ENCODE results near the gene COMMD10. TPM values are rescaled to one million over a fixed set of nuclear protein-coding genes. Genes with fewer than 3 reads are reported as not detected.

The COMMD10 gene
- total RNA-seq, 5 donors from 2014 or later (not counting 1 experiment from before 2014, with no cell fraction given), result 25.7 to 36.9 (median 26.1) TPM

GRCh38 chr5:116209166-116209565 lies 124.3 kb downstream of the COMMD10 start:
- ChIA-PET CTCF (no interaction called here), POLR2A (no interaction called here)
- H3K36me3 ChIP-seq (ENCODE audit: control insufficient read depth in 2 of 2, extremely low read depth in 1 of 2, insufficient read depth in 1 of 2, low read length in 1 of 2), result no peaks in the 10 kb centered on the region
- Mint-ChIP-seq H3K4me3 (no peak overlapping the region), H3K36me3 (peaks cover 9% of the 10 kb centered on the region), H3K27ac (no peak overlapping the region), H3K27me3 (no peaks in the 10 kb centered on the region), H3K9me3 (no peaks in the 10 kb centered on the region), H3K4me1 (peaks cover 0 to 16% (median 0%) of the 10 kb centered on the region in 3 donors)
- H3K27ac ChIP-seq (ENCODE audit: low read length), result no peak overlapping the region
- ATAC-seq (replicated peaks in 1 of 4) (no peak), DNase-seq (no peak)
- H3K27me3 ChIP-seq (replicated peaks in 1 of 2; ENCODE audit: control insufficient read depth in 2 of 2, extremely low read depth in 1 of 2, insufficient read depth in 2 of 2, low read length in 1 of 2), result no peaks in the 10 kb centered on the region
- H3K4me1 ChIP-seq (ENCODE audit: control insufficient read depth in 1 of 2, extremely low read depth in 1 of 2, insufficient read depth in 2 of 2, low read length in 2 of 2), result no peaks in the 10 kb centered on the region
- no peaks in the 10 kb centered on the region for H3K9me3 ChIP-seq
- no peak overlapping the region for H3K4me3 ChIP-seq (ENCODE audit: control insufficient read depth in 1 of 2, extremely low read depth in 1 of 2, low read length in 1 of 2)
- WGBS (ENCODE audit: insufficient coverage), result no CpG with 5 or more reads among the region's 2 CpGs

- Histone ChIP-seq H3K27ac (ENCODE audit: low read length) (no peak overlapping the region), H3K36me3 (ENCODE audit: control insufficient read depth in 2 of 2, extremely low read depth in 1 of 2, insufficient read depth in 1 of 2, low read length in 1 of 2) (no peaks in the 10 kb centered on the region), H3K4me1 (ENCODE audit: control insufficient read depth in 1 of 2, extremely low read depth in 1 of 2, insufficient read depth in 2 of 2, low read length in 2 of 2) (no peaks in the 10 kb centered on the region), H3K4me3 (ENCODE audit: control insufficient read depth in 1 of 2, extremely low read depth in 1 of 2, low read length in 1 of 2) (no peak overlapping the region), H3K9me3 (no peaks in the 10 kb centered on the region), H3K27me3 (replicated peaks in 1 of 2; ENCODE audit: control insufficient read depth in 2 of 2, extremely low read depth in 1 of 2, insufficient read depth in 2 of 2, low read length in 1 of 2) (no peaks in the 10 kb centered on the region)
- no peak overlapping the region for H3K4me3 Mint-ChIP-seq
- H3K27ac Mint-ChIP-seq, result no peak overlapping the region
- peaks cover 0 to 16% (median 0%) of the 10 kb centered on the region in 3 donors for H3K4me1 Mint-ChIP-seq
- ATAC-seq (replicated peaks in 1 of 4) (no peak), DNase-seq (no peak)
- H3K36me3 Mint-ChIP-seq, result peaks cover 8% of the 10 kb centered on the region
- H3K9me3 Mint-ChIP-seq, result no peaks in the 10 kb centered on the region
- H3K27me3 Mint-ChIP-seq, result no peaks in the 10 kb centered on the region
- POLR2A ChIA-PET, result no interaction called here
- CTCF ChIA-PET, result interaction anchor here in 1 of 2 donors (0.5 kb wide), 1 partner anchor 38 kb away, joined by 3 read pairs; no protein-coding TSS in a partner anchor
These were observed 127.4 kb downstream of the COMMD10 start for GRCh38 chr5:116212225-116212624.

GRCh38 chr5:116216246-116216645 lies 131.4 kb downstream of the COMMD10 start:
- no peaks in the 10 kb centered on the region for H3K27me3 Mint-ChIP-seq
- Histone ChIP-seq H3K9me3 (no peaks in the 10 kb centered on the region), H3K27ac (ENCODE audit: low read length) (no peak overlapping the region), H3K36me3 (ENCODE audit: control insufficient read depth in 2 of 2, extremely low read depth in 1 of 2, insufficient read depth in 1 of 2, low read length in 1 of 2) (peaks cover 0 to 3% of the 10 kb centered on the region in 2 donors), H3K4me3 (ENCODE audit: control insufficient read depth in 1 of 2, extremely low read depth in 1 of 2, low read length in 1 of 2) (no peak overlapping the region), H3K27me3 (replicated peaks in 1 of 2; ENCODE audit: control insufficient read depth in 2 of 2, extremely low read depth in 1 of 2, insufficient read depth in 2 of 2, low read length in 1 of 2) (no peaks in the 10 kb centered on the region), H3K4me1 (ENCODE audit: control insufficient read depth in 1 of 2, extremely low read depth in 1 of 2, insufficient read depth in 2 of 2, low read length in 2 of 2) (no peaks in the 10 kb centered on the region)
- no peak overlapping the region for H3K27ac Mint-ChIP-seq
- peaks cover 22% of the 10 kb centered on the region for H3K36me3 Mint-ChIP-seq
- ChIA-PET CTCF (no interaction called here), POLR2A (no interaction called here)
- WGBS (ENCODE audit: insufficient coverage), result 100% methylated on average over 5 of the region's 5 CpGs
- no peak overlapping the region for H3K4me3 Mint-ChIP-seq
- H3K9me3 Mint-ChIP-seq, result no peaks in the 10 kb centered on the region
- DNase-seq, result no peak
- H3K4me1 Mint-ChIP-seq, result peaks cover 0 to 2% (median 0%) of the 10 kb centered on the region in 3 donors
- no peak for ATAC-seq (replicated peaks in 1 of 4)

DNA sequence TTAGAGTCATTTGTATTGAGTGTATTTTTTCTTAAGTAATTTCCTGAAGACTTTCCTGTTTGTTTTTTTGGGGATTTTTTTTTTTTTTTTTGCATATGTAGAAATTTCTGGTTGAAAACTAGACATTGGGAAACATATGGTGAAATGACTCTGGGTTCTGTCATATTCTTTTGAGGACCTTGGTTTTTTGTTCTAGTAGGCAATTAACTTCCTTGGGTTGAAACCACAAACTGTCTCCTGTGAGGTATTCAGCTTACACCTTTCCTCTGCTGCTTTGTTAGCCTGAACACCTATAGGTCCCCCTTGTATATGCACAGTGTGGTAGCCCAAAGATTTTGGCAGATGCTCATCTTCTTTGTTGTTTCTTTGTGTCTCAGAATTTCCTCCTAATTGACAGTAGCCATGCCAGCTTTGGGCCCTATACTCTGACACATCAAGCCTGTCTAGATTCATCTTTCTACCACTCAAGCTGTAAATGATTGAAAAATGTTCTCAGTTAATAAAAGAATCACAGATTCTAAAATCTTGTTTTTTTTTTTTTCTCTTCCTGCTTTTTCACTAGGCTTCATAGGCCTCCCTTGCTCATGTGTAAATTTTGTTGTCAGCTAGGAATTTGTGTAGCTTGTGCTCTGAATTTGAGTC lies 140.6 kb downstream of the COMMD10 start:
- Mint-ChIP-seq H3K27ac (no peak overlapping the region), H3K27me3 (no peaks in the 10 kb centered on the region), H3K4me3 (no peak overlapping the region), H3K4me1 (peaks cover 2 to 12% (median 10%) of the 10 kb centered on the region in 3 donors), H3K9me3 (peaks cover 8 to 16% (median 12%) of the 10 kb centered on the region in 3 donors), H3K36me3 (peaks cover 66% of the 10 kb centered on the region)
- ChIA-PET POLR2A (interaction anchor here in 1 of 2 donors (0.6 kb wide), 1 partner anchor 71 kb away, joined by 3 read pairs; no protein-coding TSS in a partner anchor), CTCF (no interaction called here)
- H3K9me3 ChIP-seq, result peaks cover 3% of the 10 kb centered on the region
- no peaks in the 10 kb centered on the region for H3K4me1 ChIP-seq (ENCODE audit: control insufficient read depth in 1 of 2, extremely low read depth in 1 of 2, insufficient read depth in 2 of 2, low read length in 2 of 2)
- H3K36me3 ChIP-seq (ENCODE audit: control insufficient read depth in 2 of 2, extremely low read depth in 1 of 2, insufficient read depth in 1 of 2, low read length in 1 of 2), result no peaks in the 10 kb centered on the region
- ATAC-seq (replicated peaks in 1 of 4) (no peak), DNase-seq (no peak)
- H3K27me3 ChIP-seq (replicated peaks in 1 of 2; ENCODE audit: control insufficient read depth in 2 of 2, extremely low read depth in 1 of 2, insufficient read depth in 2 of 2, low read length in 1 of 2), result no peaks in the 10 kb centered on the region
- H3K27ac ChIP-seq (ENCODE audit: low read length), result no peak overlapping the region
- no peak overlapping the region for H3K4me3 ChIP-seq (ENCODE audit: control insufficient read depth in 1 of 2, extremely low read depth in 1 of 2, low read length in 1 of 2)

DNA sequence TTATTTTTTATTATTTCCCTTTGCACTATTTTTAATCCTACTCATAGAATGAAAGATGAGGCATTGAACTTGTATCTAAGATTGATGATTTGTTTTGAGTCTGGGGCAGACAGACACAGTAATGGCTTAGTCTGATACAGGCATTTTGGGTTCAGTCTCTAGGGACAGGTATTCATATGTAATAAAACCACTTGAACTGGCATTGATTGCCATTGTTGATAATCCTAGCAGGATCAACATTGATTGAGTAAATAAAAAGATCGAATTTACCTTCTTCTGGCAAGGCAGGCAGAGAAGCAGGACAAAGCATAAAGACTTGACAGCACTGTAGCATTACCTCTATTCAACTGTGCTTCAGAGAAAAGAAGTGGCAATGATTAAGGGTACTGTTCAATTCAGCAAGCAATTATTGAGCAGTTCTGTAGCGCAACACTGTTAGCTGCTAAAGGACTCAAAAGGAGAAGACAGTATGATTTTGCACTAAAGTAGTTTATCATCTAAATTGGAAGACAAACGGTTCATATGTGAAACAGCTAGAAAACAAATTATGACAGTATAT lies 144.4 kb downstream of the COMMD10 start:
- Mint-ChIP-seq H3K36me3 (peaks cover 66% of the 10 kb centered on the region), H3K9me3 (peaks cover 8 to 9% (median 8%) of the 10 kb centered on the region in 3 donors), H3K4me1 (peaks cover 0 to 12% (median 10%) of the 10 kb centered on the region in 3 donors), H3K27ac (no peak overlapping the region), H3K27me3 (no peaks in the 10 kb centered on the region), H3K4me3 (no peak overlapping the region)
- DNase-seq, result no peak
- no peak for ATAC-seq (replicated peaks in 1 of 4)
- Histone ChIP-seq H3K36me3 (ENCODE audit: control insufficient read depth in 2 of 2, extremely low read depth in 1 of 2, insufficient read depth in 1 of 2, low read length in 1 of 2) (no peaks in the 10 kb centered on the region), H3K4me1 (ENCODE audit: control insufficient read depth in 1 of 2, extremely low read depth in 1 of 2, insufficient read depth in 2 of 2, low read length in 2 of 2) (no peaks in the 10 kb centered on the region), H3K27me3 (replicated peaks in 1 of 2; ENCODE audit: control insufficient read depth in 2 of 2, extremely low read depth in 1 of 2, insufficient read depth in 2 of 2, low read length in 1 of 2) (no peaks in the 10 kb centered on the region), H3K4me3 (ENCODE audit: control insufficient read depth in 1 of 2, extremely low read depth in 1 of 2, low read length in 1 of 2) (no peak overlapping the region), H3K27ac (ENCODE audit: low read length) (no peak overlapping the region), H3K9me3 (no peaks in the 10 kb centered on the region)
- CTCF ChIA-PET, result no interaction called here
- 56% methylated on average over 1 of the region's 3 CpGs for WGBS (ENCODE audit: insufficient coverage)
- POLR2A ChIA-PET, result no interaction called here

GRCh38 chr5:116231288-116231687 lies 146.5 kb downstream of the COMMD10 start:
- Histone ChIP-seq H3K36me3 (ENCODE audit: control insufficient read depth in 2 of 2, extremely low read depth in 1 of 2, insufficient read depth in 1 of 2, low read length in 1 of 2) (no peaks in the 10 kb centered on the region), H3K27me3 (replicated peaks in 1 of 2; ENCODE audit: control insufficient read depth in 2 of 2, extremely low read depth in 1 of 2, insufficient read depth in 2 of 2, low read length in 1 of 2) (no peaks in the 10 kb centered on the region), H3K4me3 (ENCODE audit: control insufficient read depth in 1 of 2, extremely low read depth in 1 of 2, low read length in 1 of 2) (no peak overlapping the region), H3K4me1 (ENCODE audit: control insufficient read depth in 1 of 2, extremely low read depth in 1 of 2, insufficient read depth in 2 of 2, low read length in 2 of 2) (no peaks in the 10 kb centered on the region), H3K9me3 (no peaks in the 10 kb centered on the region), H3K27ac (ENCODE audit: low read length) (no peak overlapping the region)
- H3K36me3 Mint-ChIP-seq, result peaks cover 63% of the 10 kb centered on the region
- WGBS (ENCODE audit: insufficient coverage), result no CpG with 5 or more reads among the region's 2 CpGs
- no peak overlapping the region for H3K27ac Mint-ChIP-seq
- peaks cover 0 to 5% (median 0%) of the 10 kb centered on the region in 3 donors for H3K9me3 Mint-ChIP-seq
- DNase-seq (no peak), ATAC-seq (replicated peaks in 1 of 4) (no peak)
- H3K27me3 Mint-ChIP-seq, result no peaks in the 10 kb centered on the region
- ChIA-PET CTCF (no interaction called here), POLR2A (interaction anchor here in 1 of 2 donors (0.6 kb wide), 1 partner anchor 100 kb away, joined by 3 read pairs; no protein-coding TSS in a partner anchor)
- peaks cover 0 to under 1% (median 0%) of the 10 kb centered on the region in 3 donors for H3K4me1 Mint-ChIP-seq
- no peak overlapping the region for H3K4me3 Mint-ChIP-seq
